Mesenchymal stem cell (in vitro differentiated cells and primary cell): ENCODE results near the gene SPOCD1.

Source experiments
- DNase-seq: peaks from one replicate; pipeline ENCODE4 v3.0.0-alpha.2; 2013
- H2AFZ ChIP-seq: one replicate; pipeline ENCODE4 v1.6.1; 2013; ENCODE audit warnings: low read depth, mild to moderate bottlenecking, control low read depth, inconsistent platforms, low read length, moderate library complexity
- H2AK5ac ChIP-seq: 2 replicates; pipeline ENCODE4 v1.6.1; 2013; ENCODE audit warnings: low read length, moderate library complexity, mild to moderate bottlenecking, inconsistent platforms; ENCODE audit not compliant: severe bottlenecking
- H2BK120ac ChIP-seq: one replicate; pipeline ENCODE4 v1.6.1; 2013; ENCODE audit warnings: low read depth, mild to moderate bottlenecking, inconsistent platforms, low read length, moderate library complexity
- H2BK12ac ChIP-seq, 2 experiments: one replicate each; pipeline ENCODE4 v1.6.1; 2013; ENCODE audit warnings: inconsistent platforms in 2 of 2, low read length in 2 of 2, mild to moderate bottlenecking in 2 of 2, moderate library complexity in 2 of 2, control low read depth in 1 of 2
- H2BK15ac ChIP-seq: one replicate; pipeline ENCODE4 v1.6.1; 2013; ENCODE audit warnings: mild to moderate bottlenecking, low read depth, inconsistent platforms; ENCODE audit not compliant: poor library complexity, severe bottlenecking
- H2BK5ac ChIP-seq: 2 replicates; pipeline ENCODE4 v1.6.1; 2013; ENCODE audit warnings: low read depth, mild to moderate bottlenecking, low read length, control low read depth, inconsistent platforms; ENCODE audit not compliant: poor library complexity, severe bottlenecking
- H3K14ac ChIP-seq, 2 experiments: one replicate each; pipeline ENCODE4 v1.6.1; 2013; ENCODE audit warnings: inconsistent platforms in 2 of 2, low read length in 2 of 2, control low read depth in 1 of 2, mild to moderate bottlenecking in 1 of 2, moderate library complexity in 1 of 2
- H3K18ac ChIP-seq, 2 experiments: one replicate each; pipeline ENCODE4 v1.6.1; 2013; ENCODE audit warnings: inconsistent platforms in 2 of 2, low read length in 2 of 2, control low read depth in 1 of 2, low read depth in 1 of 2, mild to moderate bottlenecking in 1 of 2
- H3K23ac ChIP-seq, 2 experiments: one replicate each; pipeline ENCODE4 v1.6.1; 2013; ENCODE audit warnings: inconsistent platforms in 2 of 2, low read length in 2 of 2, mild to moderate bottlenecking in 2 of 2, moderate library complexity in 2 of 2, control low read depth in 1 of 2
- H3K27ac ChIP-seq: 2 replicates; pipeline ENCODE4 v1.5.1; 2013; ENCODE audit warnings: mild to moderate bottlenecking, moderate library complexity, low read length, control low read depth, inconsistent platforms; ENCODE audit not compliant: poor library complexity, severe bottlenecking
- H3K27me3 ChIP-seq, 2 experiments: 2 replicates each; pipeline versions ENCODE4 v1.6.1 to v1.7.0; 2013; ENCODE audit warnings: low read length in 2 of 2, mild to moderate bottlenecking in 2 of 2, moderate library complexity in 2 of 2, control low read depth in 1 of 2, inconsistent platforms in 1 of 2; ENCODE audit not compliant: control insufficient read depth in 1 of 2, insufficient read depth in 1 of 2
- H3K36me3 ChIP-seq, 2 experiments: 2 replicates each; pipeline versions ENCODE4 v1.6.1 to v1.7.0; 2013; ENCODE audit warnings: low read length in 2 of 2, control low read depth in 1 of 2, inconsistent platforms in 1 of 2, low read depth in 1 of 2, mild to moderate bottlenecking in 1 of 2; ENCODE audit not compliant: insufficient read depth in 2 of 2, control insufficient read depth in 1 of 2
- H3K4ac ChIP-seq, 2 experiments: one replicate each; pipeline ENCODE4 v1.6.1; 2013; ENCODE audit warnings: inconsistent platforms in 2 of 2, low read length in 2 of 2, mild to moderate bottlenecking in 2 of 2, moderate library complexity in 2 of 2, control low read depth in 1 of 2, low read depth in 1 of 2
- H3K4me1 ChIP-seq: 2 replicates; pipeline ENCODE4 v1.6.1; 2013; ENCODE audit warnings: low read depth, low read length, control low read depth; ENCODE audit not compliant: control insufficient read depth, insufficient read depth
- H3K4me2 ChIP-seq: 2 replicates; pipeline ENCODE4 v1.6.1; 2013; ENCODE audit warnings: low read length, mild to moderate bottlenecking, inconsistent platforms; ENCODE audit not compliant: poor library complexity, severe bottlenecking
- H3K4me3 ChIP-seq, 2 experiments: 2 replicates each; pipeline versions ENCODE4 v1.5.1 to v1.7.0; 2013; ENCODE audit warnings: low read length in 2 of 2, mild to moderate bottlenecking in 2 of 2, control low read depth in 1 of 2, low read depth in 1 of 2; ENCODE audit not compliant: insufficient read depth in 1 of 2
- H3K79me1 ChIP-seq: replicated peaks from 2 replicates; pipeline ENCODE4 v1.6.1; 2013; ENCODE audit warnings: mild to moderate bottlenecking, control low read depth, low read length, inconsistent platforms; ENCODE audit not compliant: poor library complexity, severe bottlenecking
- H3K9ac ChIP-seq: 2 replicates; pipeline ENCODE4 v1.7.0; 2013; ENCODE audit warnings: mild to moderate bottlenecking, low read length, moderate library complexity
- H3K9me3 ChIP-seq: 2 replicates; pipeline ENCODE4 v1.7.0; 2013; ENCODE audit warnings: mild to moderate bottlenecking, low read length; ENCODE audit not compliant: control insufficient read depth
- H4K8ac ChIP-seq: one replicate; pipeline ENCODE4 v1.6.1; 2013; ENCODE audit warnings: inconsistent platforms, mild to moderate bottlenecking, low read length, moderate library complexity
- H4K91ac ChIP-seq: one replicate; pipeline ENCODE4 v1.6.1; 2013; ENCODE audit warnings: mild to moderate bottlenecking, low read length, inconsistent platforms
- WGBS: methylation state at CpG from one replicate; pipeline ENCODE4 v1.1.7; 2013; ENCODE audit warnings: mixed read lengths; 5-methylcytosine and 5-hydroxymethylcytosine counted together

Gene SPOCD1

GRCh38 chr1:31805318-31805717, 10.5 kb downstream of the SPOCD1 start:
- no peak overlapping the region for H2BK5ac ChIP-seq
- H4K8ac ChIP-seq, result no peak overlapping the region
- H4K91ac ChIP-seq, result no peak overlapping the region
- H3K4me3 ChIP-seq, result no peak overlapping the region
- H3K23ac ChIP-seq, result no peak overlapping the region
- H3K27ac ChIP-seq, result no peak overlapping the region
- H3K14ac ChIP-seq, result no peak overlapping the region
- H3K27me3 ChIP-seq, result no peaks in the 10 kb centered on the region
- H3K9ac ChIP-seq, result no peak overlapping the region
- H3K9me3 ChIP-seq, result no peaks in the 10 kb centered on the region
- no peaks in the 10 kb centered on the region for H3K36me3 ChIP-seq
- H2AFZ ChIP-seq, result no peak overlapping the region
- no peaks in the 10 kb centered on the region for H3K79me1 ChIP-seq
- no peak overlapping the region for H2BK12ac ChIP-seq
- no peak overlapping the region for H3K18ac ChIP-seq
- H3K4ac ChIP-seq, result no peak overlapping the region
- H3K4me2 ChIP-seq, result no peak overlapping the region
- no peak overlapping the region for H2AK5ac ChIP-seq
- no peak for DNase-seq
- peaks cover 4% of the 10 kb centered on the region for H3K4me1 ChIP-seq
- WGBS, result 84% methylated on average over 6 of the region's 6 CpGs
- no peak overlapping the region for H2BK15ac ChIP-seq
- no peak overlapping the region for H2BK120ac ChIP-seq

- no peak overlapping the region for H2AK5ac ChIP-seq
- H3K36me3 ChIP-seq, result no peaks in the 10 kb centered on the region
- H3K4me3 ChIP-seq, result no peak overlapping the region
- no peaks in the 10 kb centered on the region for H3K79me1 ChIP-seq
- DNase-seq, result no peak
- no peaks in the 10 kb centered on the region for H3K9me3 ChIP-seq
- H2BK12ac ChIP-seq, result no peak overlapping the region
- H3K14ac ChIP-seq, result no peak overlapping the region
- H3K27me3 ChIP-seq, result no peaks in the 10 kb centered on the region
- no peak overlapping the region for H3K4ac ChIP-seq
- no peak overlapping the region for H4K91ac ChIP-seq
- H2BK120ac ChIP-seq, result no peak overlapping the region
- 100% methylated on average over 1 of the region's 1 CpG for WGBS
- H3K9ac ChIP-seq, result no peak overlapping the region
- H2AFZ ChIP-seq, result no peak overlapping the region
- no peak overlapping the region for H3K4me2 ChIP-seq
- H3K27ac ChIP-seq, result no peak overlapping the region
- no peak overlapping the region for H2BK5ac ChIP-seq
- H2BK15ac ChIP-seq, result no peak overlapping the region
- no peak overlapping the region for H3K18ac ChIP-seq
- no peak overlapping the region for H4K8ac ChIP-seq
- no peak overlapping the region for H3K23ac ChIP-seq
- peaks cover 14% of the 10 kb centered on the region for H3K4me1 ChIP-seq
These were observed 11.7 kb downstream of the SPOCD1 start for GRCh38 chr1:31804098-31804497.

GRCh38 chr1:31803610-31804009, 12.2 kb downstream of the SPOCD1 start:
- H3K18ac ChIP-seq, result no peak overlapping the region
- no peak overlapping the region for H4K8ac ChIP-seq
- no peaks in the 10 kb centered on the region for H3K36me3 ChIP-seq
- no peak overlapping the region for H4K91ac ChIP-seq
- H2BK15ac ChIP-seq, result no peak overlapping the region
- DNase-seq, result no peak
- no peak overlapping the region for H2BK5ac ChIP-seq
- no peak overlapping the region for H2BK120ac ChIP-seq
- no peak overlapping the region for H2BK12ac ChIP-seq
- H3K23ac ChIP-seq, result no peak overlapping the region
- no peak overlapping the region for H3K9ac ChIP-seq
- H2AFZ ChIP-seq, result no peak overlapping the region
- no peak overlapping the region for H3K27ac ChIP-seq
- no peak overlapping the region for H3K4me2 ChIP-seq
- H3K4ac ChIP-seq, result no peak overlapping the region
- H3K14ac ChIP-seq, result no peak overlapping the region
- no peak overlapping the region for H3K4me3 ChIP-seq
- H3K79me1 ChIP-seq, result no peaks in the 10 kb centered on the region
- H3K4me1 ChIP-seq, result peaks cover 18% of the 10 kb centered on the region
- 91% methylated on average over 2 of the region's 2 CpGs for WGBS
- no peaks in the 10 kb centered on the region for H3K27me3 ChIP-seq
- H3K9me3 ChIP-seq, result no peaks in the 10 kb centered on the region
- H2AK5ac ChIP-seq, result no peak overlapping the region

GRCh38 chr1:31802190-31803150, 13.4 kb downstream of the SPOCD1 start:
- Histone ChIP-seq H3K27me3 (no peaks in the 10 kb centered on the region), H2BK120ac (no peak overlapping the region), H3K4me1 (peaks cover 28% of the 10 kb centered on the region), H3K14ac (no peak overlapping the region), H3K18ac (no peak overlapping the region), H3K9me3 (no peaks in the 10 kb centered on the region), H4K8ac (no peak overlapping the region), H3K79me1 (no peaks in the 10 kb centered on the region), H2AFZ (no peak overlapping the region), H3K4me3 (peak overlapping the region in 1 of 2 experiments; percentile 66), H2BK12ac (no peak overlapping the region), H3K4ac (no peak overlapping the region), H3K9ac (peak overlapping the region; percentile 83), H3K27ac (peak overlapping the region; percentile 43), H3K4me2 (peak overlapping the region; percentile 34), H2BK15ac (no peak overlapping the region), H3K23ac (no peak overlapping the region), H4K91ac (no peak overlapping the region), H3K36me3 (no peaks in the 10 kb centered on the region), H2BK5ac (no peak overlapping the region), H2AK5ac (no peak overlapping the region)
- no peak for DNase-seq
- 87% methylated on average over 11 of the region's 13 CpGs for WGBS
